Stimulated activated CD8-positive, alpha-beta memory T cell treated with anti-CD3 and anti-CD28 coated beads, Interleukin-2, amount 100 ng/mL, for 1 hour (primary cell): Measurements from ENCODE around the gene B3GNT3.
"Not testable (repeated sequence)": the region's sequence is repeated elsewhere in the genome, so short reads cannot be mapped to it uniquely, and the experiment has no call there.

Source experiments
- DNase-seq, 2 donors: peaks; one replicate each; pipeline ENCODE4 v3.0.0-alpha.2; 2020; ENCODE audit warnings: low read depth in 2 of 2

B3GNT3 gene

DNA sequence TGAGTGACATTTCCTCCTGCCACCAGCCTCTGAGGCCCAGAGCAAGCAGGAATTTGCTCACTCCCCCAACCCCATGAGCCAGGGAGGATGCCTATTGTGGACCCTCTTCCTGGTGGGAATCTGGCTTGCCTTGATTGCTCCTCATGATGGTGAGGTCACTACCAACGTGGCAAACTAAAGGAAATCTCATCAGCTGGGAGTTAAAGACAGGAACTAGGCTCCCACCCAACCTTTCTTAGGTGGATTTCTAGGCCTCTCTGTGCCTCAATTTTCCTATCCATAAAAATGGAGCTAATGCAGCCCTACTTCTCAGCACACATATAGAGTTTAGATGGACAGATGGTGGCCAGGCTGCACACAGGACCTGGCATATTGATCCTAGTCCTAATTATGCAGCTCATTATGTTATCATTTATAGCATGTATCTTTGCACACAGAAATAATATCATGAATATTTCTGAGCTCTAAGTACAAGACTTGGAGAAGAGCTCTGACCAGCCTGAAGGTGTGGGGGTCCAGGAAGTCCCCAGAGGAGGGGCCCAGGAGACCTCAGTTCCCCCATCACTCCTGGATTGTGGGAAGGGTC, 2.0 kb downstream of the B3GNT3 start:
- no peak for DNase-seq

DNA sequence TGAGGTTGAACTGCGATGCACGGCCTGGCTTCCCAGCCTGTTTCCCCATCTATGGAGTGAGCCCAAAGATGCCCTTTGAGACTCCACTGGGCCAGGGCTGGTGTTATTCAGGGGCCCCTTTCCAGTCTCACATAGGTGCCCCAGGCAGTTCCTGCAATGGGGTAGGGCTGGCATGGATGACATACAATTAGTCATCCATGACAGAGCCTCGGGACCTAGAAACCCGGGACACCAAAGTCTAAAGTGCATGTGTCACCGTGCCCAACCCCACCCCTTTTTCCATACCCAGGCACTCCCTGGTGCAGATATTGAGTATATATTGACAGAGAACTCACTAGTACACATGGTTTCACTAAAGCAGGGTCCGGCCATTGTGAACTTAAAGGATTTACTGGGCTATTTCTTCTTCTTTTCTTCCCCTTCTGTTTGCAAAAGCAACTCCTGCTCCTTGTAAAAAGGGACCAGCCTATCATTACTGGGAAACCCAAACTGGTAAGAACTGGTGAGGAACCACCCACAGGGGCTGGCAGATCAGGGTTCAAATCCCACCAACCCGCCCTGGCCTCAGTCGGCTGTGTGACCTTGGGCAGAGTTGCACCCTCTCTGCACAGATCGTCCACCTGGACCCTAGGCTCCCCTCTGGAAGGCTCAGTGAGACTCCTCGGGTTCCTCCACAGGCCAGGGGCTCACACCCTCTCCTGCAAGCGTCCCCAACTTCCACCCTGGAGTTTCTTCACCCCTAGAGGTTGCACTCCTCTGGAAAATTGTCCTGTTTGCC, 2.7 kb downstream of the B3GNT3 start:
- DNase-seq = no peak

GRCh38 chr19:17798599-17798998, 3.7 kb downstream of the B3GNT3 start:
- DNase-seq = not testable (repeated sequence)

- DNase-seq = no peak
These were observed 7.4 kb downstream of the B3GNT3 start for GRCh38 chr19:17802137-17802858.

GRCh38 chr19:17803264-17803896, 8.4 kb downstream of the B3GNT3 start:
- no peak for DNase-seq

DNA sequence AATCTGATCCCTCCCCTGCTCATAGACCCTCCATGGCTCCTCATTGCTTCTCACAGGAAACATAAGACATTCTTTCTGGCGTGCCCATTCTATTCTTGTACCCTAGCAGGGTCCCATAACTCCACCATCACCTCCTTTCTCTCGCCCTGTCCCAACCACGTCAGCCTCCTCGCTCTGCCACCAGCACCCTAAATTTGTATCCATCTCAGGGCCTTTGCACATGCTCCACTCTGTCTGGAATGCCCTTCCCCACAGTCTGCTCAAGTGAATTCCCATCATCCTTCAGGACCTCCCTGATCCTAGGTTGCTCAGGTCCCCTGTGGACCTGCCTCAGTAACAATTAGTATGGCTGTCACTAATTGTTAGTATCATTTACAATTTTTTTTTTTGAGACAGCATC, 10.5 kb downstream of the B3GNT3 start:
- DNase-seq = no peak

GRCh38 chr19:17806945-17807344, 12.0 kb downstream of the B3GNT3 start:
- DNase-seq = no peak

- DNase-seq = no peak
These were observed 12.9 kb downstream of the B3GNT3 start for GRCh38 chr19:17807731-17808316.

- no peak for DNase-seq
These were observed 16.2 kb downstream of the B3GNT3 start for GRCh38 chr19:17811103-17811502.

DNA sequence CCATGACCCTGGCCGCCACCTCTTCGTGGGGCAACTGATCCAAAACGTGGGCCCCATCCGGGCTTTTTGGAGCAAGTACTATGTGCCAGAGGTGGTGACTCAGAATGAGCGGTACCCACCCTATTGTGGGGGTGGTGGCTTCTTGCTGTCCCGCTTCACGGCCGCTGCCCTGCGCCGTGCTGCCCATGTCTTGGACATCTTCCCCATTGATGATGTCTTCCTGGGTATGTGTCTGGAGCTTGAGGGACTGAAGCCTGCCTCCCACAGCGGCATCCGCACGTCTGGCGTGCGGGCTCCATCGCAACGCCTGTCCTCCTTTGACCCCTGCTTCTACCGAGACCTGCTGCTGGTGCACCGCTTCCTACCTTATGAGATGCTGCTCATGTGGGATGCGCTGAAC, 16.7 kb downstream of the B3GNT3 start:
- no peak for DNase-seq

GRCh38 chr19:17812099-17812498, 17.2 kb downstream of the B3GNT3 start:
- no peak for DNase-seq

GRCh38 chr19:17817668-17818363, 22.9 kb downstream of the B3GNT3 start:
- DNase-seq = no peak

- no peak for DNase-seq
These were observed 26.3 kb downstream of the B3GNT3 start, which contains the start of gene INSL3 for GRCh38 chr19:17821190-17821589. TSS of gene INSL3 (minus strand) at chr19:17821519. CDS start at chr19:17821506, 13 bp downstream.

DNA sequence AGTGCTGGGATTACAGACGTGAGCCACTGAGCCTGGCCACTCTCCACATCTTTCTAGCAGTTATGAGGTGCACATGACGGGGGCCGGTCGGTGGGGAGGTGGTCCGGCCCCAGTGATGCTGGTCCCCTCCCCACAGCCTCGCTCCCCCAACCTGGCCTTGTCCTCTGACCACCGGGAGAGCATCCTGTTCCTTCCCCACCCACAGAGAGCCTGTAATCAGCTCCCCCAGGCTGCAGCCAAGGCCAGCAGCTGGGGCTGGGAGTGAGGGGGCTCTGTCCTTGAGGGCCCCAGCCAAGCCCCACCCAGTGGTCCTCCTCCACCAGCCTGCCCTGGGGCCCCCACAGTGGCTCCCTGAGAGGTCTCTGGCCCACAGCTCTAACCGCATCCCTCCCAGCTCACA, 29.4 kb downstream of the B3GNT3 start:
- no peak for DNase-seq

DNA sequence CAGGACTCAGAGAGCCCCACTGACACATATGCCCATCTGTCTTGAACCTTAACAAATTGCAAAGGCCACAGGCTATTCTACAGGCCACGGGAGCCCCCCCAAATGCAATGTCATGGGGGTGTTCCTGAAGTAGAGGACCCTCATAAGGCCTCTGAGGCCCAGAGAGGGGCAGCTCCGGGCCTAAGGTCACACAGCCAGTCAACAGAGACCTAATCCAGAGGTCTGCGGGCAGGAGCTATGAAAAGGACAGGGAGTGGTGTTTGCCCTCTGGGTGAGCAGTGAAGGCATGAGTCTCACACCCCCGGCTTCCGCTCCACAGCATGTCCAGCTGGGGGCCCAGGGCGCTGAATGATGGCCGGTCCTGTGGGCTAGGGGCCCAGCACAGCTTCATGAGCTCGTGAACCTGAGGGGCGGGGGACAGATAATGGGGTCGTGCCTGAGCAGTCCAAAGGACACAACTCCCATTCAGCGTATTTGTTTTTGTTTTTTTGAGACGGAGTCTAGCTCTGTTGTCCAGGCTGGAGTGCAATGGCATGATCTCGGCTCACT, 31.6 kb downstream of the B3GNT3 start:
- no peak for DNase-seq

DNA sequence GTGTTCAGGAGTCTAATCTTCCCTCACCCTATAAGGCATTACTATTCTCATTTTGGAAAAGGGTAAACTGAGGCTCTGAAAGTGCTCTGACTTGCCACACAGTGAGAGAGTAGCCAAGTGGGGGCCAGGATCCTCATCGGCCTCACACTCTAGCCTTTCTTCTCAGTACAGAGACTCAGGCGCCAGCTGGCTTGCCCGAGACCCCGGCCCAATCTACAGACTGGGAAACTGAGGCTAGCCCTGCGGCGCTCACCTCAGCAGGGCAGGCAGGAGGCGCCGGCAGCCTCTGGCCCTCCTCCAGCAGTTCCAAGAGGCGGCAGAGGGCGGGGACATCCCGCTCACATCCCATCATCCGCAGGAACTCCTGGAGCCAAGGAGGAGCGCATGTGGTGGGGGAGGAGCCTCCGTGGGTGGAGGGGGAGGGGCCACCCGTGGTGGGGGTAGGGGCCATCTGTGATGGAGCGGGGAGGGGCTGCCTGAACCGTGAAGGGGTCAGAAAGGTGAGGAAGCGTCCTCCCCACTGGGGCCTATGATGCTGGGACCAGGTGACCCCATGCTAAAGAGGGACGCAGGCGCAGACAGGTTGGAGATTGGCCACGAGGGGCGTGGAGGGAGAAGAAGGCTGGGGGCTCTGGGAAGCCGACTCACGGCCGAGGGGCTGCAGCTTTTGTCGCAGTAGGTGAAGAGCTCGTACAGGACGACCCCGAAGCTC, 35.1 kb downstream of the B3GNT3 start:
- no peak for DNase-seq

GRCh38 chr19:17830567-17831418, 35.9 kb downstream of the B3GNT3 start:
- peak in 1 of 2 donors; percentile 26 for DNase-seq

DNA sequence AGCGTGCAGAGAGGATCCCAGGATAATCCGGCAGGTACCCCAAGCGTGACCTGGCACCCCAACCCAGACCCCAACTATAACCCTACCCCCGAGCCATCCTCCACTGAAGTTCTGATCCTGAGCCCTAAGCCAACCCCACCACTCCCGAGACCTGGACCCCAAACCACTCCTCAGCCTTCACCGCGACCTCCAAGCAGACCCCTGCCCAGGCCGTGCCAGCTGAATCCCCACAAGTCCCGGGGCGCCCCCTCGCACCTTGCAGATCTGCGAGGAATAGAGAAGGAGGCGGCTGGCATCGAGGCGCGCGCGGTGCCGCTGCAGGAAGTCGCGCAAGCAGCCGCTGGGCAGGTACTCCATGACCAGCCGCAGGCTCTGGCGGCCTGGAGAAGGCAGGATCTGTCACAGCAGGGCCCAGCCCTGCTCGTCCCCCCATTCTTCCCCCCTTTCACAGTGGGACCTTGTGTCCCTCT, 36.5 kb downstream of the B3GNT3 start:
- DNase-seq = no peak
